Panc1 (cell line): ENCODE data around the gene PAGE4. TPM values are rescaled to one million over a fixed set of nuclear protein-coding genes. Genes with fewer than 3 reads are reported as not detected.

Experiments used
- ATAC-seq: fragments of 200-7000 bp; cut with Tn5 transposase; 2 replicates; pipeline ENCODE4 v1.9.1; 2020; ENCODE audit warnings: mild to moderate bottlenecking, moderate library complexity
- BruUV-seq: library from RNA; stranded (reverse); fragments of 400-500 nt; replicated peaks from 2 replicates; lab custom pipeline; 2021; lab: Mats Ljungman, UMichigan
- CTCF ChIA-PET: fragments of 300-600 bp; sonication (Branson Sonifier 250); formaldehyde crosslinking; loops from one replicate; lab custom pipeline; 2022; ENCODE audit warnings: antibody characterized with exemption; lab: Charles Lee
- POLR2A ChIA-PET: fragments of 300-600 bp; sonication (Branson Sonifier 250); formaldehyde crosslinking; loops from one replicate; lab custom pipeline; 2022; ENCODE audit warnings: antibody characterized with exemption; lab: Charles Lee
- DNase-seq: peaks from one replicate; pipeline ENCODE4 v3.0.0-alpha.2; 2010; ENCODE audit warnings: low read depth, low spot score
- H3K27ac ChIP-seq: 2 replicates; pipeline ENCODE4 v1.5.1; 2011; ENCODE audit warnings: mild to moderate bottlenecking, low read length, inconsistent platforms
- H3K27me3 ChIP-seq: fragments of 200-500 bp; sonication (Bioruptor generic); 2 replicates; pipeline ENCODE4 v1.6.0; 2014; ENCODE audit warnings: low read length, inconsistent platforms; ENCODE audit not compliant: control insufficient read depth, insufficient read depth
- H3K36me3 ChIP-seq: fragments of 200-500 bp; sonication (Bioruptor generic); 2 replicates; pipeline ENCODE4 v1.5.1; 2014; ENCODE audit warnings: inconsistent platforms, mild to moderate bottlenecking, low read length, moderate library complexity; ENCODE audit not compliant: control insufficient read depth, insufficient read depth
- H3K4me1 ChIP-seq: 2 replicates; pipeline ENCODE4 v1.5.1; 2011; ENCODE audit warnings: inconsistent platforms, mild to moderate bottlenecking, low read length, moderate library complexity; ENCODE audit not compliant: control insufficient read depth, insufficient read depth
- H3K4me3 ChIP-seq, 2 experiments: 2 replicates each; pipeline ENCODE4 v1.5.1; 2011 to 2012; ENCODE audit warnings: low read depth in 2 of 2, low read length in 2 of 2, mild to moderate bottlenecking in 2 of 2, inconsistent platforms in 1 of 2, moderate library complexity in 1 of 2
- H3K9me3 ChIP-seq: fragments of 200-500 bp; sonication (Bioruptor generic); 2 replicates; pipeline ENCODE4 v1.5.1; 2014; ENCODE audit warnings: low read depth, mild to moderate bottlenecking, inconsistent platforms, low read length, moderate library complexity; ENCODE audit not compliant: control insufficient read depth, insufficient read depth
- CTCF ChIP-seq: fragments of 450-650 bp; IDR thresholded peaks from 2 replicates; pipeline ENCODE4 v1.5.1; 2017; ENCODE audit warnings: mild to moderate bottlenecking
- POLR2AphosphoS5 ChIP-seq: IDR thresholded peaks from 2 replicates; pipeline ENCODE4 v1.6.1; 2012; ENCODE audit warnings: mild to moderate bottlenecking, low read depth, low read length, moderate library complexity
- REST ChIP-seq, 2 experiments: IDR thresholded peaks; 2 replicates each; pipeline ENCODE4 v1.6.1; 2011 to 2012; ENCODE audit warnings: low read depth in 2 of 2, control low read depth in 1 of 2, low read length in 1 of 2, mild to moderate bottlenecking in 1 of 2, moderate library complexity in 1 of 2; ENCODE audit not compliant: insufficient read depth in 1 of 2
- SIN3A ChIP-seq: IDR thresholded peaks from 2 replicates; pipeline ENCODE4 v1.6.1; 2012; ENCODE audit warnings: low read depth, mild to moderate bottlenecking, low read length, moderate library complexity, borderline replicate concordance; ENCODE audit not compliant: insufficient read depth
- TCF7L2 ChIP-seq: IDR thresholded peaks from 2 replicates; pipeline ENCODE4 v1.6.1; 2011; ENCODE audit warnings: mild to moderate bottlenecking, low read depth, low read length, inconsistent platforms
- in situ Hi-C: cut with HindIII; loops from 2 replicates; pipeline ENCODE4 v1.10.0; 2016; ENCODE audit warnings: low sequenced_read_pairs, low pct_unique_long_range_greater_than_20kb
- intact Hi-C: fragments of 100-400 bp; cut with micrococcal nuclease; formaldehyde crosslinking; loops from one replicate; pipeline ENCODE4 v1.10.0; 2022; ENCODE audit not compliant: unreplicated experiment
- total RNA-seq: library from RNA; stranded (reverse); gene quantifications from one replicate; pipeline ENCODE4 v1.2.1, GENCODE V29; 2021; ENCODE audit not compliant: unreplicated experiment

Gene PAGE4
- total RNA-seq, 1 experiment from 2014 or later, result not detected

GRCh38 chrX:49862093-49862492 is 33.0 kb downstream of the PAGE4 start:
- Histone ChIP-seq H3K9me3 (no peaks in the 10 kb centered on the region), H3K4me1 (no peaks in the 10 kb centered on the region), H3K27ac (no peak overlapping the region), H3K36me3 (no peaks in the 10 kb centered on the region), H3K27me3 (no peaks in the 10 kb centered on the region; the same call in 1 of the 2 replicates), H3K4me3 (no peak overlapping the region)
- TF ChIP-seq REST (IDR thresholded peaks at IDR 0.05; ENCODE audit: insufficient read depth in 1 of 2, low read depth in 2 of 2, low read length in 1 of 2) (no peak), CTCF (no peak), POLR2AphosphoS5 (no peak), TCF7L2 (no peak), SIN3A (no peak)
- in situ Hi-C loops (no loop called here), intact Hi-C loops (no loop called here)
- ATAC-seq (no peak), DNase-seq (no peak)
- no TSS peak for BruUV-seq
- ChIA-PET POLR2A (no interaction called here), CTCF (no interaction called here)

- no peak for ATAC-seq
- CTCF ChIA-PET, result no interaction called here
These were observed 39.6 kb downstream of the PAGE4 start for GRCh38 chrX:49868739-49869138.

More at GRCh38 chrX:49868739-49869138, 39.6 kb downstream of the PAGE4 start:
- peaks cover 9% of the 10 kb centered on the region for H3K27me3 ChIP-seq
- POLR2A ChIA-PET, result no interaction called here
- in situ Hi-C loops, result no loop called here
- intact Hi-C loops, result no loop called here
- DNase-seq, result no peak
- no peak overlapping the region for H3K4me3 ChIP-seq
- H3K4me1 ChIP-seq, result no peaks in the 10 kb centered on the region
- H3K9me3 ChIP-seq, result no peaks in the 10 kb centered on the region
- TF ChIP-seq REST (IDR thresholded peaks at IDR 0.05; ENCODE audit: insufficient read depth in 1 of 2, low read depth in 2 of 2, low read length in 1 of 2), result no peak
- no peak for TF ChIP-seq SIN3A
- TF ChIP-seq TCF7L2, result no peak
- no peak for TF ChIP-seq POLR2AphosphoS5
- no peak for TF ChIP-seq CTCF
- H3K27ac ChIP-seq, result no peak overlapping the region
- no peaks in the 10 kb centered on the region; the same call in 1 of the 2 replicates for H3K36me3 ChIP-seq
- BruUV-seq, result no TSS peak
